ENCODE measurements around the gene UQCR10.

Gene UQCR10

GRCh38 chr22:29780748-29781676 lies 13.8 kb downstream of the UQCR10 start:
- no peak for TF ChIP-seq CTCF (IDR thresholded peaks at IDR 0.05; ENCODE audit: extremely low read depth, missing control alignments)
- DNase-seq (ENCODE audit: low spot score), result no peak

- DNase-seq (ENCODE audit: low spot score), result no peak
- TF ChIP-seq CTCF (IDR thresholded peaks at IDR 0.05; ENCODE audit: extremely low read depth, missing control alignments), result no peak
These were observed 15.1 kb downstream of the UQCR10 start for GRCh38 chr22:29782061-29782845.

GRCh38 chr22:29784451-29785361 lies 17.5 kb downstream of the UQCR10 start:
- no peak for DNase-seq (ENCODE audit: low spot score)
- TF ChIP-seq CTCF (IDR thresholded peaks at IDR 0.05; ENCODE audit: extremely low read depth, missing control alignments), result no peak

DNA sequence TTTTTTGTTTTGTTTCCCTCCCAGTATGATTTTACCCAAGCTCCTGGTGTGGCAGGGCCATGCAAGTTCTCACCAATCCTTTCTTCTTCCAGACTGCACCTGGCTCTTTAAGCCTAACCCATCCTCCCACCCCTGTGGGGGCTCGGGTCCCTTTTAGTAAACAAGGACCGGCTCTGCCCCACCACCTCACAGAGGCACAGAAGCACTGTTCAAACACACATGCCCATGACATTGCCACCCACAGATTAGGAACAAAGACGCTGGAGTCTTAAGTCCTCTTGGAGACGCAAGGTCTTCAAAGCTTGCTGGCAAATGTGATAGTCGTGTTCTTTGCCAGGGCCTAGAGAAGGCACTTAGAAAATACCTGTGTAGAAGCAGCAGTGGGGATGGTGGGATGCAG lies 18.9 kb downstream of the UQCR10 start:
- DNase-seq (ENCODE audit: low spot score), result no peak

DNA sequence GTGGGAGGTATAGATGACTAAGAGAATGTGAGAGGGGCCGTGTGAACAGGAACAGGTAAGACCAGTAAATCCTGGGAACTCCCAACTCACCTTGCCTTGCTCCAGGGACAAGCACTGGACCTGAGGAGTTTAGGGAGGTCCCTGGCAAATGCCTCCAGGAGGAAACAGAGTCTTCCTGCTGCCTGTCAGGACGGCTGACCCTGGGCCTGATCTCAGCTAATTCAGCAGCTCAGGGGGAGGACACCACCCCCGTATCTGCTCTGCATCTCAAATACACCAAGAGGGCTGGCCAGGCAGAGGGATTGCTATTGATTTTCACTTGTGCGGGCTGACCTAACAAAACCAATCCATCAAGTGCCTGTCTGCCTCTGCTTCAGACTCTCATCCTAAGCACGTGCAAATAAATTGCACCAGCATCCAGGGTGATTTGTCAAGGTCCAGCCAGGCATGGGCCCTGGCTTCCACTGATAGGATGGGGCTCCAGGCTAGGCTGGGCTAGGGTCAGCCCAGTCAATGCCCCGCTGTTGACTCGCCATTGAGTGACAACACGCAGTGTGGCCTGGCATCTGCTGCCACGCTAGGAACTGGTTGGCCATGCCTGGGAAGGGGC lies 20.3 kb downstream of the UQCR10 start:
- DNase-seq (ENCODE audit: low spot score), result no peak
- no peak for TF ChIP-seq CTCF (IDR thresholded peaks at IDR 0.05; ENCODE audit: extremely low read depth, missing control alignments)

More for the DNA sequence above, 18.9 kb downstream of the UQCR10 start:
- TF ChIP-seq CTCF (IDR thresholded peaks at IDR 0.05; ENCODE audit: extremely low read depth, missing control alignments), result no peak

DNA sequence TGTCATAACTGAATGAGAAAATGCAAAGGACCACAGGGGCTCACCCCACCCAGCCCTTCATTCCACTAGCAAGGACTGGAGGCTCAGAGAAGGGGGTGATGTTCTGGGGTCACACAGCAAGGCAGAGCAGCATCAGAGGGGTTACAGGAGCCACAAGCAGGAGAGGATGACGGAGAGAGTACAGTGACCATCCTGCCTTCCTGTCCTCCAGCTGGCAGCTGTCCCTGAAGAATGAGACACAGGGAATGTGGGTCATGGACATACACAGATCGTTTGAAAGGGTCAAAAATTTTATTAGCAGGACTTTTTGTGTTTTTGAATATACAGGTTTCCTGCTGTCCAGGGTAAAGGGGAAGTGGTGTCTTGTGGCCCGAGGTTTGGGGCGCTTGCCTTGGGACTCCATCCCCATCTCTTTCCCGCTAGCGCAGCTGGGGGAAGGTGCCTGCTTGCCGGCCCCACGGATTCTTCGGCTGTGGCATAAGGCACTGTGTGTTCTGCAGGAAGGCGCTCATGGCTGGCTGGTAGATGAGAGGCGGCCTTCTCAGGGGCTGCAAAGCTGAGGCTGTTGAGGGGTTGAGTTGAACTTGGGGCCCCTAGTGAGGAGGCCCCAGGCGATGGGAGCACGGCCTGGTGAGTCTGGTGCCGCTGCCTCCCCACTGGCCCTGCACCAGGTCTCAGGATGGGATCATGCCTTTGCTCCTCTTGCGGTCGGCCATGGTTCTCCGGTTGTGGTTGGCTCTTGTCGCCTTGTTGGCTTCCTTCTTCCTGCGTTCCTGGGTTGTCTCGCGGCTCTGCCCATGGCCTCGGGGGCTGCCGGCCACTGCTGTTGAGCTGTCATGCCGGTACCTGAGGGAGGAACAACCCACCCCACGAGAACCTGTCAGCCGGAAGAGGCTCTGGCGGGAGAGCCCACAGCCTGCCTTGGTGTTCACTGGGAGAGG lies 21.4 kb downstream of the UQCR10 start:
- no peak for TF ChIP-seq CTCF (IDR thresholded peaks at IDR 0.05; ENCODE audit: extremely low read depth, missing control alignments)
- no peak for DNase-seq (ENCODE audit: low spot score)

All from GM20000 (cell line).